ENCODE data around the gene CACNA1A.
"Not testable (repeated sequence)": the region's sequence is repeated elsewhere in the genome, so short reads cannot be mapped to it uniquely, and the experiment has no call there.

GRCh38 chr19:13166151-13166550 lies 340.1 kb downstream of the CACNA1A start:
- not testable (repeated sequence) for TF ChIP-seq EP300 (IDR thresholded peaks at IDR 0.05); MYC (IDR thresholded peaks at IDR 0.05; ENCODE audit: borderline replicate concordance, low read length); CTCF (IDR thresholded peaks at IDR 0.05); POLR2A (IDR thresholded peaks at IDR 0.05; ENCODE audit: low read length); JUN (IDR thresholded peaks at IDR 0.05)
